Fibroblast of skin of abdomen (primary cell): ENCODE results near the gene DGCR2.
"Not testable (repeated sequence)": the region's sequence is repeated elsewhere in the genome, so short reads cannot be mapped to it uniquely, and the experiment has no call there.

ENCODE experiments used
- DNase-seq: peaks from one replicate; pipeline ENCODE4 v3.0.0-alpha.2; 2013

The DGCR2 gene

DNA sequence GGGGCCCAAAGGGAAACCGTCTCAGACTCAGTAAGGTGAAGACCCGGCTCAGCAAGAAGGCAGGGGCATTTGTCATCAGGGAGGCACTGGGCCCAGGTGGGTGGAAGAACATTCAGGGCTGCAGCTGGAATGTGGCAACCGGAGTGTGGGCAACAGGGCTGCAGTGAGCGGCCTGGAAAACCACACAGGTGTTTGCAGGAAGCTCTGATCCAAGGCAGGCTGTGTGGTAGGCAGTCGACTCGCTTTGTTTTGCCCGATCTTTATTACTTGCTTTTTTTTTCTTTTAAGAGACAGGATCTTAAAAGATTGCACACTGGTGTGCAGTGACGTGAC is 82.8 kb downstream of the DGCR2 start:
- DNase-seq = no peak

DNA sequence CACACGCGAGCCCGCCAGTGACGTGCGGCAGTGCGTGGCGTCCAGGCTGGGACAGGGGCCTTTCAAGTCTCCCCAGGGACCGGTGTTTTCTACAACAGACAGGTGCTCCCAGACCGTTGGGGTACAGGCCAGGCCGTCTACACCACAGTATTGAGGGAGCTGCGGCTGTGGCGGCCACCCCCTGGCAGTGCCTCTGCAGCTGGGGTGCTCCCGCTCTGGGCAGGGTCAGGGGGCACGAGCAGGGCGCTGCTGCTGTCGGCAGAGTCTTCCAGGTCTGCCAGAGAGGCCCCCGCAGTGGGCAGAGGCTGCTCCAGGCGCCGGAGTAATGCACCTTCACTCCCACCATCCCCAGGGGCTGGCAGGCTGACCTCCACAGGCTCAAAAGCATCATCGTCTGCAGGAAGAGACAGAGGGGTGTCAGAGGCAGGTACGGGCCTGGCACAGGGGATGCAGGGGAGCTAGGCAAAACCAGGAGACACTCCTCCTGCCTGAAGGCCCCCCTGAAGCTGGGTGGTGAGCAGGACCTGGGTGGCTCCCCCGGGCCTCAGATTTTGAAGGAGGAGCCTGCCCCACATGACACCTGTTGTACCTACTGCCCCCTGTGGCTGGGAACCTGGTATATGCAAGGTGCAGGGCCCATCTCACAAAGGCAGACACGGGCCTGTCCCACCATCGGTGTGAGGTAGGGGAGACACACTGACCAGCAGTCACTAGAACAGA is 83.3 kb downstream of the DGCR2 start:
- DNase-seq = no peak

DNA sequence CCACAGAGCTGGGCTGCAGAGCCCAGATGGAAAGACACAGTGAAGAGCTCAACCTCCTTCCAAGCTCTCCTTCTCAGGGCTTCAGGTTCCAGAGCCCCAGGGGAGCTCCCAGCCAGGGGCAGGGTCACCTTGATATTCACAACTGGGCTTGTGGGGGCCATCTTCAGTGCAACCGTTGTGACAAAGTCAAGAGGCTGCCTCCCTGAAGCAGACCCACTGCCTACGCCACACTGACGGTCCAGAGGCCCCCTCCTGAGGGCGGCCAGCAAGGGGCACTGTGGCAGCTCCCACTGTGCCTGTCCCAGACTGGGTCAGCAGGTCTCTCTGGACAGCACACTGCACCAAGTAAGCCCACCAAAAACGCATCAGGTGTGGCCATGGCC is 84.1 kb downstream of the DGCR2 start:
- no peak for DNase-seq

DNA sequence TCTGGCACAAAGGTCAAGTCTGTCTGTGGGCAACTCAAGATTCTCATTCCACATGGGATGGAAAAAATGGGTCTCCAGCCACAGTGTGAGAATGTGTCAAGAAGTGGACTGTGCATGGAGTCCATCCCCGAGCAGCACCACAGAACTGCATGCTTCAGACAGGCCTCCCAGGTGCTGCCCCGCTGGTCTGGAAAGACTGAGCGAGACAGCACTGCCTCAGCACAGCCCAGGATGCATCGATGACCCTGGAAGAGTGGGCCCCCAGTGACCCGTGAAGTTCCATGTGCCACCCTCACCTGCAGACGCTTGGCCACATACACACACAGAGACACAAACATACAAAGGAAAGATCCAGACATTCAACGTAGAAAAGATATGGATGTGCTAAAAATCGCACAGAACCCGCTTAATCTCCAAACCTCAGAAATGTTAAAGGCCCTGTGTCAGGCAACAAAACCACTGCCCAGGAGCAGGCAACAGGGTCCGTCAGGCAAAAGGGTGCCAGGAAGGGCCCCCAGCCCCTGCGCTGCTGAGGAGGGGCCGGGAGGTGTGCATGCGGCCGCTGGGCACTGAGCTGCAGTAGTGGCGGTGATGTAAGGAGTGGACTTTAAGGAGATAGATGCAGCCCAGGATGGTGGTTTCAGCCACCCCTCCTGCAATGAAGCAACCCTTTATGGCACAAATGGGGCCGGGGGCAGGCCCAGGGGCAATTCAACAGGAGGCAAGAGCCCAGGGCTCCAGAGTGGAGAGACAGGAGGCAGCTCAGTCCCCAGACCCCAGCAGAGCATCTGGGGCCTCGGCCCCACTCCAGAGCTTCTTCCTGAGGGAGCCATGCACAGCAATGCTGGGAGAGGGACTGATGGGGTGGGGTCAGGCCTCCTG is 84.7 kb downstream of the DGCR2 start:
- DNase-seq = no peak

DNA sequence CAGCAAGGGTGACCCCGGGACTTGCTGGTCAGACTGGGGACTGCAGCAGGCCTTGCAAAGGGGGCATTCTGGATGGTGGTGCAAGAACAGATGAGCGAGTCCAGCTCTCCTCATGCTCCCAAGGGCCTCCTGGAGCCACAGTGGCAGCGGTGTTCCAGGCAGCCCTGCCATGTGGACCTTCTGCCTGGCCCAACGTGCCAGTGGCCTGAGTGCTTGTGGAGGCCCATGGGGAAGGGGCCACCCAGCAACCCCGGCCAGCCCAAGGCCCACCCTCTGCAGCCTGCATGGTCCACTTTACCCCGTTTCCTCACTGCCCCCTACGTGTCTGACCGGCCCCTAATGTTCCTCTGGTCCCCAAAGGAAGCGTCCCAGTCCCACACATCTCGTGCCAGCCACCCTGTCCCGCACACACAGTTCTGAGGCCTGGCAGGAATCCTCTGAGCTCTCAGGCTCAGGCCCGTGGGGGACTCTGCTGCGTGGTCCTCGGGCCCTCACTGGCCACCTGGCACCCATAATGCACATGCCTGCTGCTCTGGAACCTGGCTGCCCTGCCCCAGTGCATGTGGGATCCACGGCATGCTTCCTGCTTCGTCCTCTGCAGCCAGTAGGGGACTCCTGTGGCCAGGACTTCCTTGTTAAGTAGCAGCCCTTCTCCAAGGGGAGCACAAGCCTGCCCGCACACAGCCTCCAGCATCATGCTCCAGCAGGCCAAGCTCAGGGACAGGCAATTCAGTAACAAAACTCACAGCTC is 85.5 kb downstream of the DGCR2 start:
- no peak for DNase-seq

DNA sequence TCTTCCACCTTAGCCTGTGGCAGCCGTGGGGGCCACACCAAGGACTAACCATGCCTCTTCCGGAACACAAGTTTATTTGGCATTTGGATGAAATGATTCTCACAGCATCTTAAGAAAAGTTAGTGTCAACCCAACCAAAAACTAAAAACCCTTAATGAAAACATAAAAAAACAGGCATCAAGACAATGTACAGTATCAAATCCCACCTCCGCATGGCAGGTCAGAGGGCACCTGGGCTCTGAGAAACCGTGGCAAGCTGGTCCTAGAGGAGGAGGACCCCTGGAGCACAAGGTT is 86.0 kb downstream of the DGCR2 start:
- DNase-seq = no peak

DNA sequence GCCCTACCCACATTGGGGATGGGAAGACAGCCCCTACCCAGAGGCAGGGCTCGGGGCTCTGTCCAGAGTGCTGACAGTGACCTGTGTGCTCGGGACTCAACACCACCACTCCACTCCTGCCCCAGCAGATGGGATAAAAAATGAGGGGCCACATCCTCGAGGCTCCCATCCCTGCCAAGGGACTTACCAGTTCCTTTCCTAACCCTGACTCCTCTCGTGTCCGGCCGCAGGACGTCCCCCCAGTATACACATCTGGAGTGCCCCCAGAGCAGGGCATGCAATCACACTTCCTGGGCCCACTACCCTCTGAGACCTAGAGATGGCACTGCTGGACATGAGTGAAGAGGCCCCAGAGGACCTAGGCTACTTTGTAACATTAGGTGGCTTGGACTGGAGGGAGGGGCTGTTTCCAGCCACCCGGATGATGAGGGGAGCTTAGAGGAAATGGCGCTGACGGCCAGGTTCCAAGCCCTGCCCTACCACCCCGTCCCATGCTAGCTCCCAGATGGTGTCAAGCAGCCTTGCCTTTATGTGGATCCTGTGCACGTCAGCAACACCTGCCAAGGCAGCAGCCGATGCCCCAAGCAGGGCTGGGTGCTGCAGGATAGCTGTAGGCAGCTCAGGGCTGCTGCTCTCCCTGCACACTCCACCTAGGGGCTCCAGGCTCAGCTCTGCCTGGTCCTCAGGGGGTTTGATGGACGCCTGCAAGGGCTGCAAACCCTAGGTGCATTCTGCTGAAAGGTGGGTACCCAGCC is 86.6 kb downstream of the DGCR2 start:
- DNase-seq = no peak

DNA sequence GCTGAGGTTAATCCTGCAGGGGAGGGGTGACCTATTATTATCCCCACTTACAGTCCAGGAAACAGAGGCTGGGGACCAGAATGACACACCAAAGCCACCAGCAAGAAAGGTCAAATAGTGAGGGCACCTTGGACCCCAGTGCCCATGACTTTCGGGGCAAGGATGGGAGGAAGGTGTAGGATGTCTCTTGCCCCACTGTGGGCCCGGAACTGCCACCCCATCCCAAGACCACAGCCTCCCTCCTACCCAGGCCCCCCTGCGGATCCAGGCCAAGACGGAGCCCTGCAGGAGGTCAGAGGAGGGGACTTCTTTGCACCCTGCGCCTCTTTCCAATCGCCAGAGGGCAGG is 87.1 kb downstream of the DGCR2 start:
- not testable (repeated sequence) for DNase-seq

DNA sequence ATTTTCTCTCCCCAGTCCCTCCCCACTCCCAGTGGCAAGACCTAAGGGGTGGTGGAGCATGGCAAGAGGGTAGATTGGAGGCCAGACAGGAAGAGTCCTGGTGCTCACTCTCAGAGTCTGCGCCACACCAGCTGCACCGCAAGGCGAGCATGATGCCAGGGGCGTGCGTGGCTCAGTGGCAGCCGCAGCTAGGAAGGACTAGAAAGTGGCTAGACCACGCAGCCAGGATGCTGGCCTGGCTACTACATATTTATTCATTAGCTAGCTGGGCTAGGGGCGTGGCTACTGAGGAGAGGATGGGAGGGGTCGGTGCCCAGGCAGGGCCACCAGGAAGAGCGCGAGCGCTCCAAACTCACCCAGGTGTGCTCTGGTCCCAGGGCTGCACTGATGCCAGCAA is 87.5 kb downstream of the DGCR2 start:
- DNase-seq = not testable (repeated sequence)

DNA sequence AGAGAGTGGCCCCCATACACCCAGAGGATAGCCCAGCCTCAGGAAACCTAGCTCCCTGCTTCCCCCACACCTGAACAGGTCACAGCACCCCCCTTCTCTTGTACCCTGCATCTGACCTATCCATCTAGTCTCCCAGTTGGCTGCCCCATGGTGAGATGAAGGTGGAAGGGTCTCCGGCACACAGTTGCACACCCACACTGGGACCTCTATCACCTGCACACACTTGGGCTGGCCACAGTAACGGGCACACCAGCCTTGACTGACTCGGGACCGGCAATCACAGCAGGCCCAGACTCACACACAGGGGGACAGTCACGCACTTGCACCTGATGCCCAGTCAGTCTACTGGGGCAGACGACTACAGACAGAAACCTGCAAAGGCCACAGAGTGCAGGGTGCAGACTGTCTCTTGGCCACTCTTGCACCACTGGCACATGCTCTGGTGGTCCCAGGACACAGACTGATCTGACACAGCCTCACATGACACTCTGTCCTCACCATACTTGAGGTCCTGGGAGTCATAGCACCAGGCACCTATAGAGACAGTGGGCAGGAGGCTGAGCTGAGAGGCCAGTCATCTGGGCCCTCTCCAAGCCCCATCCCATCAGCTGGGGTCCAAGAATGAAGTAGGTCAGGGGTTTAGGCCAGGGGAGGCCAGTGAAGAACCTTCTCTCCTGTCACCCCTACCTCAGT is 88.0 kb downstream of the DGCR2 start:
- DNase-seq = not testable (repeated sequence)

DNA sequence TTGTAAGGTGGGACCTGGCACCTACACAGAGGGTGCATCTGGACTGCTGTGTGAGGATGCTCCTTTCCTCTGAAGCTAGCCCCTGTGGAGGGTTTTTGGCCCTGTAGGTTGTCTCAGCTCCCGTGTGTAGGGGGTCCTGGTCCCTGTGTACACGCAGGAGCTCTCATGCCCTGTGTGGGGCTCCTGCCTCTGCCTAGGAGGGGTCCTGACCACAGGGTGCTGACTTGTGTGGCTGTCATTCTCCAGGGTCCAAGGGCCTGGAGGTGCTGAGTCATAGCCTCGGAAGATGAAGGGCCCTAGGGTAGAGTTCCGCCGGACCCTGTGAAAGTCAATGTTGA is 88.7 kb downstream of the DGCR2 start:
- DNase-seq = not testable (repeated sequence)

DNA sequence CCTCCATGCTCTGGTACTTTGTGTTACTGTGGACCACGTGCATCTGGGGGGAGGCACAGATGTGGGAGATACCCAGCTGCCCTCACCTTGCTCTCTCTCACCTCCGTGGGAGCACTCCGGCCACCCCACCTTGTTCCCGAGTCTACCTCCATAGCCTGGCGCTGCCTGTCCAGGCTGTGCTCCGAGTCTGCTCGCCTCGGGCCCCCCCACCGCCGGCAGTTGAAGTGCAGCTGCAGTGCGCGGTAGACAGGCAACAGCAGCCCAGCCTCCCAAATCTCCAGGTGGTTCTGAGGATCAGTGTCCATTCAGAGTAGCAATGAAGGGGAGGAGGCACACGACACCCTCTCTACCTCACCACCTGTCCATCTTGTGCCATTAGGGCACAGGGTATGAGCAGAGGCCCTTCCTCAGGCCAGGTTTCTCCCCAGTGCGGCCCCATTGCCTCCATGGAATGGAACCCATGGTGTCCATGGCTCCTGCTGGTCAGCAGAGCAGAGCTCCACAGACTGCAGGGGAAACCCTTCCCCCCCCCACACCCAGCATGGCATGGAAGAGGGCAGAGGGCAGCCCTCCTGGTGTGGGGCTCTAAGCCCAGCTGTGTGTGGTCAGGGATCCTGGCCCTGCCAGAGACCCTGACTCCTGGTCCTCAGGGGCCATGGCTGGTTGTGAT is 89.2 kb downstream of the DGCR2 start:
- not testable (repeated sequence) for DNase-seq

DNA sequence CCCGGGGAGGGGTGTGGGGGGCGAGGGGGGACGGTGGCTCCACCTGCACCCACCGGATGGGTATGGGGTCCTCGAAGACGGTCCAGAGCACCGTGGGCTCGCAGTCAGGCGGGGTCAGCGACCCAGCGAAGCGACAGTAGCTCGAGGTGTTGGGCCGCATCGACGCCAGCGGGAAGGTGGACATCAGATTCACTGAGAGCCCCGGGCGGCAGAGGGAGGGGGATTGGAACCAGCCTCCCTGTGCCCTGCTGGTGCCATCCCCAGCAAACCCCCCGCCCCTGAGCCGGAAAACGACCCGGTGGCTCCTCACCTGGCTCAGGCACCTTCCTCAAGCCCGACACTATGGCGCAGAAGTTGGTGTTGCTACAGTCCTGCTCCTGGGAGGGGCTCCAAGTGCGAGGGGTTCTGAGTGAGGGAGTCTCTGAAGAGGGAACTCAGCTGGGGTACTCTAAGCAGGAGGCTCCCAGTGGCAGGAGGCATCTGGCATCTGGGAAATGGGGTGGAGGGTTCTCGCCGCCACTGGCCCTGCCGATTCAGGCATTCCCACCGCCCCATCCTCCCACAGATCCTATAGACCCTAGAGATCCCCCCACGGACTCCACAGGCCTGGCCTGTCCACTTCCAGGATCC is 89.9 kb downstream of the DGCR2 start:
- DNase-seq = not testable (repeated sequence)

DNA sequence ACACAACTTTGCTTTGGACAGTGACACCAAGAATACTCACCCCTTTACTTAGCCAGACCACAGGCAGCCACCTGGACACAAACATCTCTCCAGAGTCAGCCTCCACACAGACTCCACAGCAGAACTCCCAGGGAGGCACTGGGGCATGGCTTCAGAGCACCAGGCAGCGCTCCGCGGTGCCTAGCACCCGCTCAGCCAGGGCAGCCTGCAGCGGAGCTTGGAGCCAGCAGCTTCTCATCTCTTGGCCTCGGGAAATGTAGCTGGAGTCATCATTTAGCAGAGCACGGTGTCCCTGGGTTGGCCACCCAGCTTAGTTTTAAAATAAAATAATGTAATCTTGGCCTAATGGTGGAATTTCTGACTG is 91.3 kb downstream of the DGCR2 start:
- DNase-seq = not testable (repeated sequence)

DNA sequence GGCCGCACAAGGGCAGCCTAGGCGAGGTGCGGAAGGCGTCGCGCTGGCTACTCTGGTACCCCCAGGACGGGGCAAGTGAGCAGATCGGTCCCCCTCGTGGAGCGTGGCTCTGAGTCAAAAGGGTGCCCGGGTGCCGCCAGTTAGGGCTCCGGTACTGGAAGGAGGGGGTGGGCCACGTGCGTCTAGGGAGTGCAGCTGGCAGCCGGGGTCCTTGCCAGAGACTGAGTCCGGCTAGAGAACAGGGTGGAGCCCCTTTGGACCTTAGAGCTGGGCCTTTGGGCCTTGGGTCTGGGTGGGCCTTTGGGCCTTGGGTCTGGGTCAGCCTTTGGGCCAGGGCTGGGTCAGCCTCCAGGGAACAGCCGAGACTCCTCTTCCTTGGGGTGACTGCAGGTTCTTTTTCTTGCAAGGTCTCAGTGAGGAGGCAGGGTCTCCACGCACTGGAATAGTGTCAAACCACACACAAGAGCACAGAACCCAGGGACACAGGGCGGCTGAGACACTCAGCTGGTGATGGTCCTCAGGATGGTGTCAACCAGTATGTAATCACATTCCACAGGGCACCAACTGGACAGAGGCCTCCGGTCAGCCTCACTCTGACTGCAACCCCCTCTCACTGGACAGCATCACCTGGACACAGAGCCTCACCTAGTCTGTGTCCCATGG is 91.9 kb downstream of the DGCR2 start:
- DNase-seq = not testable (repeated sequence)

DNA sequence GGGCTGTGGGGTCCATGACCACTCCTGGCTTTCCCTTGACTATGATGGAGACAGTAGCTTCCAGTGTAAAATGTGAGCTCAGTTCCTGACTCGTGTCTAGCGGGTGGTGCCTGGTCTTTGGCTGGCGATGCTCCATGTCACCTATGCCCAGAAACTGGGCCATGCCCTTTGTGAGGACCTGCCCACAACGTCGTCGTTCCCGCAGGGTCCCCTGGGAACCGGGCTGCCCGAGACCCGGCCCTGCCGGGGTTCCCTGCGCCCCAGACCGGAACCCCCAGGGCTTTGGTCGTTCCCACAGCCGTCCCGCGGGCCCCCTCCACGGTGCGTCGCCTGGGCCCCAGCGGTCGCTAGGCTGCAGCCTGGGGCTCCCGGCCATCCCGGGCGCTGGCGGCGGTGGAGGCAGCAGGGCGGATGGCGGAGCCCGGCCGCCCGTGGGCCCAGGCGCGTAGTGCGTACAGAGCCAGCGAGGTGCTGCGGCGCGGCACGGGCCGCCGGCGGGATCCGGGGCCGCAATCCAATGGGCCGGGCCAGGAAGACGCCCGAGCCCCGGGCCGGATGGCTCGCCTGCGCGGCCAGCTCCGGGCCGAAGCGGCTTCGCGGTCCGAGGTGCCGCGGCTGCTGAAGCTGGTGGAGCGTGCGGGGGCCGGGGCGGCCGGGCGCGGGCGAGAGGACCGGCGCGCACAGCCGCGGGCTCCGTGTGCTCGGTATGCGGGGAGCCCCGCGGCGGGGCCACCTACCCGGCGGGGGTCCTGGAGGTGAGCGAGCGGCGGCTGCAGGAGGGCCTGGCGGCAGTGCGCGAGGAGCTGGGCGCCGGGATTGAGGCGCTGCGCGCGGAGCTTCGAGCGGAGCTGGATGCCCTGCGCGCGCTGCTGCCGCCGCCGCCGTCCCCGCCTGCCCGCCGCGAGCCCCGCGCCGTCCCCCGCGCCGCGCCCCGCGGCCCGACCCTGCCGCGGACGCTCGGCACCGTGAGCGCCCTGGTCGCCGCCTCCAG is 92.8 kb downstream of the DGCR2 start:
- not testable (repeated sequence) for DNase-seq

DNA sequence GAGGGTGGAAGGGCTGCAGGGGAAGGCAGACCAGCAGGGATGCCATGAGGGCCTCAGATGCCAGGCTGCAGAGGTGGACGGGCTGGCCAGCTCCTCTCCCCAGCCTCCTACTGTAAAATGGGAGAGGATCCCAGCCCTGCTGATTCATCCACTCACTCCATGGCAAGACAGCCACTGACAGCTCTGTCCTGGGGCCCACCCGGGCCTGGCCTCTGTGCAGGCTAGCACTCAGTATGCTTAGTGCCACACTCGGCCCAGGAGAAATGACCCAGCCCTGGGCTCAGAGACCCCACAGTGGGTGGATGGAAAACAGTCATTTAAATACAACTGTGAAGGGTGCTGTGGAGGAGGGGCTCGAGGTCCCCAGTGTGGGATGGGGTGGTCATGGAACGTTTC is 94.2 kb downstream of the DGCR2 start:
- not testable (repeated sequence) for DNase-seq

DNA sequence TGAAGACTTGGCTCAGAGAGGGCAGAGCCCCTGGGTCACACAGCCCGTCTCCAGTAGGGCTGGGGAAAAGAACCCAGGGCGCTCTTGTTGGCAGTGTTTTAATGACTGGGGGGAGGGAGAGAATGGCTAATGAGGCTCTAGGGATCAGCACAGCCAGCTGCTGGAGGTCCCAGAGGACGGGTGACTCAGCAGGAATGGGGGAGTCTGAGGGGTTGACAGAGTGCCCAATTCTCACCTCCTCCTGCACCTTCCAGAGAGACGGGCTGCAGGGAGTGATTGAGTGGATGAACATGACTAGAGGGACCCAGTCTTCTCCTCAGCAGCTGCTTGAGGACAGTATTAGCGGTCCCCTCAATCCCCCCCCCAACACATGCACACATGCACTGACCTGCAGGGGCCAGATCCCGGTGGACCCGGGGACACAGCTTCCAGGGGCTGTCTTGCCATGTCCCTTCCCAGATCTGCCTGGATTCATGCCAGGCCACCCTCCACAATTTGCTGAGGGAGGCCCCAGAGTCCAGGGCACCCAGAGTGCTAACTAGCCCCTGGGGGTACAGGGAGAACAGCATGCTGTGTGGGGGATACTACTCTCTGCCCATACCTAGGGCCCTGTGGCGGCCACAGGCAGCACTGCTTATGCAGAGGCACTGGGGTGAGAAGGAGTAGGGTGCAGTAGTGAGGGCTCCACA is 94.7 kb downstream of the DGCR2 start:
- not testable (repeated sequence) for DNase-seq

DNA sequence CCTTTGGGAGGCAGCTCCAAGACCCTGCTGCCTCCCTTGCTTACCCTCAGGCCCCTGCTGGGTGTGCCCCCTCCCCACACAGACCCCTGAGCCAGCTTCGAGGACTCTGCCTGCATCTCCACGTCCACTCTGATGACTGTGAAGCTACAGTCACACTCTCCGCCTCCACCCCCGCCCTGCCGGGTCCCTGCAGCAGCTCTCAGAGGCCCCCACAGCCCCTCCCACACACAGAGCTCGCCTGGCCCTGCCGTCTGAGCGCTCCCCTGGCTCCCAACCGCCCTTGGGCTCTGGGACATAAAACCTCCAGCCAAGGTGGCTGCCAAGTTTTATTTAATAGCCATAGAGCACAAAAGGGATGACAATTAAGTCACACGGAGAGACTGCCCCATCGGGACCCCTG is 96.1 kb downstream of the DGCR2 start:
- not testable (repeated sequence) for DNase-seq
